ENCODE data around the gene ERVW-1.

- no peak for TF ChIP-seq YY1 (tag by site-specific recombination; IDR thresholded peaks at IDR 0.05)
- no peak for TF ChIP-seq ZNF112 (tag by site-specific recombination; IDR thresholded peaks at IDR 0.05)
Observed at GRCh38 chr7:92485267-92485892, 7.6 kb upstream of the ERVW-1 start.

All from HEK293 (cell line).